GM15510 (cell line): ENCODE data around the gene LRRC63.

Source experiments
- POLR2A ChIP-seq: IDR thresholded peaks from 3 replicates; pipeline ENCODE4 v1.6.1; 2011; ENCODE audit warnings: borderline replicate concordance; ENCODE audit not compliant: insufficient read length; ENCODE audit errors: extremely low read depth

Gene LRRC63

DNA sequence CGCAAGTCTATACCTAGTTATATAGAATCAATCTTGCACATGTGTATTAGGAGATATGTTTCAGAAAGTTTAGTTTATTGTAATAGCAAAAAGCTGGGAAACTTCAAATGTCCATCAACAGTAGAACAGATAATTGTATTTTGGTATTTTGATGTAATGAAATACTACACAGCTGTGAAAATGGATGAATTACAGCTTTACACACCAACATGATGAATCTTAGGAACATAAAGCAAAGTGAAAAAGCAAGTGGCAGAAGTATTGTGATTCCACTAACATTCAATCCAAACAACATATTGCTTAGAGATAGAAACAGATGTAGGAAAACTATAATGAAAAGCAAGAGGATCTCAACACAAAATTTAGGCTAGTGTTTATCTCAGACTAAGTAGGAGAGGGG is 102.9 kb downstream of the LRRC63 start:
- no peak for TF ChIP-seq POLR2A

DNA sequence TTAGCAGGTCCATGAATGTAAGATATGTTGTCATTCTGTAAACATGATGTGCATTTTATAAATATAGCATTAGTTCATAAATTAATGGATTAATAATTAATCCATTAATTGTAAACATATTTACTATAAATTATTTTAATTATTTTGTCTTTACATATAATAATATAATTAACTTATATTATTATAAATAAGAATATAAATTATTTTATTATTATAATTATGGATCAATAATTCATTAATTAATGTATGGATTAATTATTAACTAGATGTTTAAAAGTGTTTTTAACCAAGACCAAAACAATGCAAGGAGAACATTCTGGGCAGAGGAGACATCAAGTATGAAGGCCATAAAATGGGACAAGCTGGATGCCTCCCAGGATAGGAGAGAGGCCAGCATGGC is 103.3 kb downstream of the LRRC63 start:
- no peak for TF ChIP-seq POLR2A

DNA sequence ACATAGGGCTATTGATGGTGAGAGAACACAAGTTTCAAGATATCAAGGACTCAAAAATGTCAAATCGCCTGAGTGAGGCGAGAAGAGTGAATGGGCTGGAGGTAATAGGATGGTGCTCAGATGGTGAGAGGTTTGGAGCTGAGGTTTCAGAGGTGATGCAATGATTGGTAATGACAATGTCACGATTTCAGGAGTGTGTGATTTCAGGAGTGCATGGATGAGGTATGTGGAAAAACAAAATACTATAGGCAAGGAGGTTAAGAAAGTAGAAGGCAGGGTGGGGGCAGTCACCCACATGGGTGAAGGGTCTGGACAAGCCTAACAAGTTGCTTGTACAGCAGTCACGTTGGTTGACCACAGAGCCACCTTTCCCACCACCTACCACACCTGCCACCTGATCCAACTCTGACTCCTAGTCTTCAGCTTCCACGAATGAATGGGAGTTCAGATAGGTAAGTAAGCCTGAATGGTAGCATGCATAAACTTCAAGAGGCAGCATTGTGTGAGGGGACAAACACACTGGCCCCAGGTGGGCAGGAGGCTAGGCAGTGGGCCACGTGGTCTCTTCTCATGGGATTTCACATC is 103.9 kb downstream of the LRRC63 start:
- no peak for TF ChIP-seq POLR2A

DNA sequence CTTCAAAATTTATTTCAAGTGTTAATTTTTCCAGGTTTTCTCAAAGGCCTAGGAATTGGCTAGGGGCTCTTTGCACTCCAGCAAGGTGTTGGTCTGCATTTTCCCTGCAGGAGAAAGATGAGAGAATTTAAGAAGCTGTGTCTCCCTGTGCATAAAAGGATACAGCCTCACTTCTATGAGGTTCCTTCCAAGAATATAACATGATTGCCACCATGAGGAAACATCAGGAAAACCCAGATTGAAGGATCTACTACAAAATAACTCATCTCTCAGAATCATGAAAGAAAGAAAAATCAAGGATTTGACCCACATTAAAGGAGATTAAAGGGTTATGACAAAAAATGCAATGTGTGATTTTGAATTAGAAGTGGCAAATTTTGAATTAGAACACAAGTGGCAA is 105.4 kb downstream of the LRRC63 start:
- no peak for TF ChIP-seq POLR2A

DNA sequence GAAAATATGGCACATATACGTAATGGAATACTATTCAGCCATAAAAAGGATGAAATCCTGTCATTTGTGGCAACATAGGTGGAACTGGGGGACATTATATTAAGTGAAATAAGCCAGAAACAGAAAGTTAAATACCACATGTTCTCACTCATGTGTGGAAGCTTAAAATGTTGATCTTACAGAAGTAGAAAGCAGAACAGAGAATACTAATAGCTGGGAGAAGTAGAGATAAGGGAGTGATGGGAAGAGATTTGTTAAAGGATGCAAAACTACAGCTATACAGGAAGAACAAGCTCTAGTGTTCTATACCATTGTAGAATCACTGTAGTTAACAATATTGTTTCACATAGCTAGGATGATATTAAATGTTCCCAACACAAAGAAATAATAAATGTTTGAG is 107.3 kb downstream of the LRRC63 start:
- TF ChIP-seq POLR2A: no peak

DNA sequence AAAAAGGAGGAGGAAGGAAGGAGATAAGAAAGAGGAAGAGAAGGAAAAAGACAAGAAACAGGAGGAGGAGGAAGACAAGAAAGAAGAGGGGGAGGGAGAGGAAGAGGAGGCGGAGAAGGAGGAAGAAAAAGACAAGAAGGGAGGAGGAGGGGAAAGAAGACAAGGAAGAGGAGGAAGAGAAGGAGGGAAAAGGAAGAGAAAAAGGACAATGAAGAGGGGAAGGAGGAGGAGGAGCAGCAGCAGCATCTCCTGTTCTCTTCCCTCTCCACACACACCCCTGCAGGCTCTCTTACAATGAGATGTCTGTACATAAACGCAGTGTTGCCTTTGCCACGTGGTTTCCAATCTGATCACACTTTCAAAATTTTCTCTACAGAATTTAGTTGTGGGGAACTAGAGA is 108.7 kb downstream of the LRRC63 start:
- TF ChIP-seq POLR2A: no peak

DNA sequence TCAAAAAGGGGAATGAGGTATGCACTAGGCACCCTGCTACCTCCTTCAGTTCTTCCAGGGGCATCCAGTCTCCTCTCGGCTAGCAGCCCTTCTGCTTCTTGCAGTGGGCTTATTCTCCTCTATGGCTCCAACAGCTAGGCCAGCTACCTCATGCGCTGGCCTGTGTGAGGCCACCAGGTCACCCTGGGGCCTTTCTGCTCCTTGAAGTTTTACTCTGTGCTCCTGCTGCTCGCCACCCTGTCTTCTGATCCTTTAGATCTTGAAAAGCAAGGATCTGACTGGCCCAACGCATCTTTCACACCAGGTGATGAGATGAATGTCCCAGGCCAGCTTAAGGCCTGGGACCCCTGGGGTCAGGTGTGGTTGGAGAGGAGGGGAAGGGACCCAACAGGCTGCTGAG is 109.1 kb downstream of the LRRC63 start:
- TF ChIP-seq POLR2A: no peak

DNA sequence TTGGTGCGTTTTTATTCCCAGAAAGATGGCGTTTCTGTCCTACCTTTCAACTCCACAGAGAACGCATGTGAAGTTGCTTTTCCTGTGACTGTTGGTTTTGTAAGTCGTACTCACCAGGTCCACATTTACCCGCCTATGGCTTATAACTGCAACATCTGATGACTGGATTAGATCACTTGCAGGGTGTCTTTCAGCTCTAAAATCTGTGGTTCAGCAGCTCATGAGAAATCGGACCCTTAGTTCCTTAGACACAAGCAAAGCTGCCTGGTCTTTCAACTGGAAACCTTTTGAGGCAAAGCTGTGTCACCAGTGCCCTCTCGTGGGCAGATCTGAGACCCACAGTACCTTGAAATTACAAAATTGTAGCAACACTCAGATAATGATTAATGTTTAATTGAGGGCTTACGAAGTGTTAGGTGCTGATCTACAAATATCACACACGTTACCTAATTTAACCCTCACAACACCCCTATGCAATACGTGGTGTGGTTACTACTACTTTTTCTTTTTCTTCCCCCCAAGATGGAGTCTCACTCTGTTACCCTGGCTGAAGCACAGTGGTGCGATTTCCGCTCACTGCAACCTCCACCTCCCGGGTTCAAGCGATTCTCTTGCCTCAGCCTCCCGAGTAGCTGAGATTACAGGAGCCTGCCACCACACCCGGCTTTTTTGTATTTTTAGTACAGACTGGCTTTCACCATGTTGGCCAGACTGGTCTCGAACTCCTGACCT is 109.9 kb downstream of the LRRC63 start:
- TF ChIP-seq POLR2A: no peak

DNA sequence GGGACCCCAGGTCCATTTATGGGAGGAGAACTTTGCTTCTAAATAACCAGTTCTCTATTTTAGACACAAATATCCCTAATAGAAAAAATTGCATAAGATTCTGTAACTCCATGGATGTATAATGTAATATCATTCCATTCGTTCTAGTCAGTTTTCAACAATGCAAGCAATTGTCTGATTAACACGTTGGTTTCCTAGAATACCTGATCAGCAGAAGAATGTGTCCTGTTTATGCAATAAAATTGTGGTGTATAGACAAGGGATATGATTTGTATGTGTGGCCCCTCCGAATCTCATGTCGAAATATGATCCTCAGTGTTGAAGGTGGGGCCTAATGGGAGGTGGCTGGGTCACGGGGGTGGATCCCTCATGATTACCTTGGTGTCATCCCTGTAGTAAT is 113.2 kb downstream of the LRRC63 start:
- no peak for TF ChIP-seq POLR2A
